Keratinocyte (primary cell): ENCODE measurements around the gene FLAD1.
"Not testable (repeated sequence)": the region's sequence is repeated elsewhere in the genome, so short reads cannot be mapped to it uniquely, and the experiment has no call there.

Experiments used
- CTCF ChIP-seq, 3 experiments: IDR thresholded peaks in 1 of 3; conservative IDR thresholded peaks in 1 of 3; optimal IDR thresholded peaks in 1 of 3; 2 replicates in 2 of 3; 3 replicates in 1 of 3; pipeline versions ENCODE3 to v1.5.1; 2011; ENCODE audit warnings: low read length in 3 of 3, mild to moderate bottlenecking in 3 of 3, moderate library complexity in 2 of 3, control low read depth in 1 of 3, inconsistent platforms in 1 of 3; ENCODE audit not compliant: insufficient read depth in 2 of 3; ENCODE audit errors: extremely low read depth in 1 of 3
- EZH2 ChIP-seq: IDR thresholded peaks from one replicate; pipeline ENCODE4 v1.6.1; 2012; ENCODE audit warnings: inconsistent platforms, mild to moderate bottlenecking, low read length, moderate library complexity

- not testable (repeated sequence) for TF ChIP-seq EZH2; CTCF (optimal IDR thresholded peaks at IDR 0.05 in 1 of 3, IDR thresholded peaks at IDR 0.05 in 1 of 3, conservative IDR thresholded peaks at IDR 0.05 in 1 of 3; ENCODE audit: extremely low read depth in 1 of 3, insufficient read depth in 2 of 3, low read length in 3 of 3)
Observed at GRCh38 chr1:154977762-154978161, 5.4 kb upstream of the FLAD1 start.
